GM10248 (cell line): ENCODE results near the gene TRIM9.
A peak's percentile ranks its signal among the peaks of the same experiment; 100 is the strongest.
"Not testable (repeated sequence)": the region's sequence is repeated elsewhere in the genome, so short reads cannot be mapped to it uniquely, and the experiment has no call there.

Experiments
- CTCF ChIA-PET: fragments of 300-600 bp; sonication (Branson Sonifier 250); formaldehyde crosslinking; extraction: SDS; loops from one replicate; lab custom pipeline; 2021; ENCODE audit warnings: antibody characterized with exemption; lab: Yijun Ruan, JAX
- POLR2A ChIA-PET: fragments of 350-650 bp; sonication (Branson Sonifier 250); formaldehyde crosslinking; extraction: SDS; loops from one replicate; lab custom pipeline; 2020; ENCODE audit warnings: antibody characterized with exemption; lab: Yijun Ruan, JAX
- DNase-seq: peaks from one replicate; pipeline ENCODE4 v3.0.0; 2012; ENCODE audit errors: extremely low spot score
- TF ChIP-seq, protein P1 (sequence below): IDR thresholded peaks from 2 replicates; pipeline ENCODE4 v1.5.1; 2012; ENCODE audit warnings: mild to moderate bottlenecking, low read depth; ENCODE audit errors: extremely low read depth, missing control alignments, control extremely low read depth

TRIM9 gene

DNA sequence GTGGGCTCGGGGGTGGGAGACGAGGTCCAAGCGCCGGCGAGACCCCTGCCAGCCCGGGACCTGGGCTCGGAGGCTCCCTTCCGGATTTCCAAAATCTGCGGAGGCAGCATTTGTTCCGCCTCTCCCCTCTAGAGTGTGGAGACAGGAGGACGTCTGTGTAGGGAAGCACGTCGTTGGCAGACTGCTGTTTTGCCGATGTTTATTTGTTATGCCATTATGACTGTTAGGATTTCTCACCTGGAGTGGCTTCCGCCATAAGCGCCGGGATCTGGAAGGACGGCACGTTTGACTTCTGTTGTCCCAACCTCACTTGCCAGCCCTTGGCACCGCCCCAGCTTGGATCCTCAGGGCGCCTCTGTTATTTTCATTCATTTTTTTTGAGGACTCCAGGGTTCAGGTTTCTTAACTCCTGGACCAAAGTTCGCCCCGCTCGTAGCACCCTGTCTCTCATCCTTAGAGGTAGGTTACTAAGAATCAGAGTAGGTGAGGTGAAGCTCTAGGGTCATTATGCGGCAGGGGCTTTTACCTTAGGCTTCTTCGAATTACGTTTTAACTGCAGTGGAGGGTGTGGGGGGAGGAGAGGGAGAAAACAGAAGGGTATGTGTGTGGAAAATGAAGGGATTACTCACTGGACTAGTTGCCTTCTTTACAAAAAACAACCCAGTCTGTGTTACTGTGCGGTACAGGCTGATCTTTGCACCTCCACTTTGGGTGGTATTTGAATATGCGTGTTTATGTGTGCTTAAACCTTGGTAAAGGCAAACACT is 150.1 kb downstream of the TRIM9 start:
- CTCF ChIA-PET: interaction anchor here (0.8 to 1.6 kb wide), 2 partner anchors 10 to 18 kb away, joined by 3 read pairs; no protein-coding TSS in a partner anchor
- TF ChIP-seq, protein P1, sequence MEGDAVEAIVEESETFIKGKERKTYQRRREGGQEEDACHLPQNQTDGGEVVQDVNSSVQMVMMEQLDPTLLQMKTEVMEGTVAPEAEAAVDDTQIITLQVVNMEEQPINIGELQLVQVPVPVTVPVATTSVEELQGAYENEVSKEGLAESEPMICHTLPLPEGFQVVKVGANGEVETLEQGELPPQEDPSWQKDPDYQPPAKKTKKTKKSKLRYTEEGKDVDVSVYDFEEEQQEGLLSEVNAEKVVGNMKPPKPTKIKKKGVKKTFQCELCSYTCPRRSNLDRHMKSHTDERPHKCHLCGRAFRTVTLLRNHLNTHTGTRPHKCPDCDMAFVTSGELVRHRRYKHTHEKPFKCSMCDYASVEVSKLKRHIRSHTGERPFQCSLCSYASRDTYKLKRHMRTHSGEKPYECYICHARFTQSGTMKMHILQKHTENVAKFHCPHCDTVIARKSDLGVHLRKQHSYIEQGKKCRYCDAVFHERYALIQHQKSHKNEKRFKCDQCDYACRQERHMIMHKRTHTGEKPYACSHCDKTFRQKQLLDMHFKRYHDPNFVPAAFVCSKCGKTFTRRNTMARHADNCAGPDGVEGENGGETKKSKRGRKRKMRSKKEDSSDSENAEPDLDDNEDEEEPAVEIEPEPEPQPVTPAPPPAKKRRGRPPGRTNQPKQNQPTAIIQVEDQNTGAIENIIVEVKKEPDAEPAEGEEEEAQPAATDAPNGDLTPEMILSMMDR: no peak
- POLR2A ChIA-PET: no interaction called here
- peak; percentile 30 for DNase-seq

DNA sequence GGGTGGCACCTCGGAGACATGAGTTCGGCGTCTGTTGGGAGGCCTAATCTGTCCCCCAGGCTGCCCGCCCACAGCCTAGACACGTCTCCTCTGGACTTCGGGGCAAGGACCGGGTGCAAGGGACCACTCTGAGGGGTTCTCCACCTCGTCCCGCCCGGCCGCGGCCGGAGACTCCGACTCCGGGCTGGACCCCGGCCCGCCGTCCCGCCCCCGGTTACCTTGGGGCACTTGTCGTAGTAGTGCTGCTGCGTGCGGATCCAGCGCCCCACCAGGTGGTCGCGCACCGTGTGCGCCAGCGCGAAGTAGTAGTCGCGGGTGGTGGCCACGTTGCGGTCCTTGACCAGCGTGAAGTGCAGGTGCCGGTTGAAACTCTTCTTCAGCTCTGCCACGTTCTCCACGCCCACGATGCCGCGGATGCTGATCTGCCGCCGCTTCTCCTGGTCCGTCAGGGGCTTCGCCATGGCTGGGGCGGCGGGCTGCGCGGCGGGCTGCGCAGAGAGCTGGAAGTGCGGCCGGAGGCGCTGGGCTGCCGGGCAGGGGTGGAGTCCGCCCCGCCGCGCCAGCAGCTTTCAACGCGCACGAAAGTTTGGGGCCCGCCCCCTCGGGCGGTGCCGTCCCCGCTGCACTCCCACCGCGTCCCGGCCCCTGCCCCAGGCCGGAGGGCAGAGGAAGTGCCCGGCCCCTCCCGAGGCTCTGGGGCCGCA is 150.8 kb downstream of the TRIM9 start, which contains the start of gene PYGL:
Gene PYGL, minus strand, starts transcription at position 541 of the 704 bp plus-strand sequence. Its CDS starts 80 bp downstream, at position 461.
- POLR2A ChIA-PET: no interaction called here
- DNase-seq: peak; percentile 62
- TF ChIP-seq, protein P1: no peak
- CTCF ChIA-PET: interaction anchor here (0.8 to 1.6 kb wide), 2 partner anchors 11 to 19 kb away, joined by 3 read pairs; no protein-coding TSS in a partner anchor

DNA sequence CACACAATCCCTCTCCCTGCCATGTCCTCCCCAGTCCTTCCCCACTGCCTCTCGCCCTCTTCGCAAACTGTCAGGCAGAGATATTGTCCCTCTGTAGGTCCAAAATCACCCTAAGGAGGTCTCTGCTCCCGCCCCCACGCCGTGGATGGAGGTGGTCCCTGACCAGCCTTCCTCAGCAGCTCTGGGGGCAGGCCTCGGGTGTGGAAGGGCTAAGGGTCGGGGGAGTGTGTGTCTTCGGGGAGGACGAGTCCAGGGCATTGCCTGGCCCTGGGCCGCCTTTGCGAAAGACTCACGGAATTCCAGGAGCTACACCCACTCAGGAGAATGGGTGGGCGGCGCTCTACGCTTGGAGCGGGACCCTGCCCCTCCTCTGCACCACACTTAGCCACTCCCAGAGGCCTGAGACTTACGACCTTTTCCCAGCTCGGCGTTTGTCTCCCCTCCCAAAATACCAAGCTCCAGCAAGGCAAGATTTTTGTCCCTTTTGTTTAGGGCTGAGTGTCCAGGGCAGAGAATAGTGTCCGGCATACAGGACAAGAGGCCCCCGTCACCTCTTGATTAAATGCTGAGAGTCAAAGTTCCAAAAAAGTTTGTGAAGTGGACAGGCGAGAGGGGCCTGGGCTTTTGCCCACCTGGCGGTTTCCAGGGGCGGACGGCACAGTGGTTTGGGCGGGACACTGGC is 151.5 kb downstream of the TRIM9 start:
- ChIA-PET POLR2A (no interaction called here), CTCF (no interaction called here)
- no peak for DNase-seq
- TF ChIP-seq, protein P1: no peak

DNA sequence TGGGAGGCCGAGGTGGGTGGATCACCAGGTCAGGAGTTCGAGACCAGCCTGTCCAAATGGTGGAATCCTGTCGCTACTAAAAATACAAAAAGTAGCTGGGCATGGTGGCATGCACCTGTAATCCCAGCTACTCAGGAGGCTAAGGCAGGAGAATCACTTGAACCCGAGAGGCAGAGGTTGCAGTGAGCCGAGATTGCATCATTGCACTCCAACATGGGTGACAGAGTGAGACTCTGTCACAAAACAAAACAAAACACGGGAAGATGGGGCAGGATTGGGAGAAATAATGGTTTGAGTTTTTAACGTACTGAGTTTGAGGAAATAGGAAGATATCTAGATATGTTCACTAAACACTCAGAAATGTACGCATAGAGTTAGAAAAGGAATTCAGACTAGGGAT is 153.3 kb downstream of the TRIM9 start:
- POLR2A ChIA-PET, CTCF ChIA-PET: not testable (repeated sequence)

DNA sequence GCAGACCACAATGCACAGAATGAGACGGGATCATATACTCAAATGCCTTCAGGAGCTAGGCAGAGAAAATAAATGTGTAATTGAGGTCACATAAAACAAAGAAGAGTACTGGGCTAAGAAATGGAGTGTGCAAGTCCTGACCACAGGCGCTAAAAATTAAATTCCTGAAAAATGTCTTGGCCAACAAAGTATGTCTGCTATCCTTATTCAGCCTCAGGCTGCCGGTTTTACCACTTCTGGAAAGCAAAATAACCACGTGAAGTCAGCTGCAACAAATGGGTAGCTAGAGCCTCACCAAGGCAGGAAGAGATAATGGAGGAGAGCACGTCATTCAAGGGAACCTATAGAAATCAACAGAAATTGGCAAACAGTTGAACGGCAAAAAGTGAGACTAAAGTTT is 153.8 kb downstream of the TRIM9 start:
- ChIA-PET CTCF (no interaction called here), POLR2A (no interaction called here)
- TF ChIP-seq, protein P1: no peak

More for the DNA sequence above, 153.3 kb downstream of the TRIM9 start:
- not testable (repeated sequence) for DNase-seq

DNA sequence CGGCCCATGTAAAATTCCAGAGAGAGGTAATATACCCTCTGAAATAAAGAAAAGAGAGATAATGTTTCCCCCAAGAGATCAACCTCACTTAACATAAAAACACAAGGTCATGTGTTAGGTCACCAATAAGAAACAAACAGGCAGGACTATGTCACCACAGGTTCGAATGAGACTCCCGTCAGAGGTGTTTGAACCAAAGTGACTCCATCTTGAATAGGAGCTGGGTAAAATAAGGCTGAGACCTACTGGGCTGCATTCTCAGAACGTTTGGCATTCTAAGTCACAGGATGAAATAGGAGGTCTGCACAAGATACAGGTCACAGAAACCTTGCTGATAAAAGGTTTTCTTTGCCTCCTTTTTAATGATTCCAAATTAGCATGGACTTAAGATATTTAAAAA is 157.1 kb downstream of the TRIM9 start:
- ChIA-PET CTCF (interaction anchor here (1.8 kb wide), 1 partner anchor 12 kb away, joined by 7 read pairs; no protein-coding TSS in a partner anchor), POLR2A (no interaction called here)
- TF ChIP-seq, protein P1: no peak
- DNase-seq: no peak

More for the DNA sequence above, 153.8 kb downstream of the TRIM9 start:
- no peak for DNase-seq

DNA sequence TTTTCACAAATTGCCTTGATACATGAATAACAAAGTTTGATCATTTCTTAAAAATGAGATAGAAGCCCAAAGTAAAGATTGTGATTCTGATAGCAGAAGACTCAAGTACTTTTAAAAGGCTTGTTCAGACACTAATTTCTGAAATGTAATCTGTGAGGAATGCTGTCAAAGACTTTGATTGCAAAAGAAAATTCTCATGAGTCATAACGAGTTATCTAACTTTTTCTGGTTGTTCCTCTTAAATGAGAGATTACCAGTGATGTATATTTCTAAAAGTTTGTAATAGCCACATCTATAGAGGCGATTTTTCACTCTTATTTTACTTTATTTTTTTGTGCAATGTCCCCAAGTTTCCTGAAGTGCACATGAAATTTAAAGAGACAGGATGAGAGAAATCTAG is 157.6 kb downstream of the TRIM9 start:
- DNase-seq: no peak
- TF ChIP-seq, protein P1: no peak
- CTCF ChIA-PET: interaction anchor here (1.5 kb wide), 1 partner anchor 24 kb away, joined by 3 read pairs; no protein-coding TSS in a partner anchor
- POLR2A ChIA-PET: no interaction called here
